M059J (cell line): Measurements from ENCODE around the gene BOLL. TPM values are rescaled to one million over a fixed set of nuclear protein-coding genes. Genes with fewer than 3 reads are reported as not detected.
"Not testable (repeated sequence)": the region's sequence is repeated elsewhere in the genome, so short reads cannot be mapped to it uniquely, and the experiment has no call there.

Experiments used
- DNase-seq: peaks from one replicate; pipeline ENCODE4 v3.0.0-alpha.2; 2012; ENCODE audit warnings: low read depth
- total RNA-seq: library from RNA; depleted of rRNA; stranded (reverse); fragments of >200 nt; shearing (Covaris generic); gene quantifications from 2 replicates; pipeline ENCODE4 v1.2.3, GENCODE V29; 2014

Gene BOLL
- total RNA-seq, 1 experiment from 2014 or later: not detected

DNA sequence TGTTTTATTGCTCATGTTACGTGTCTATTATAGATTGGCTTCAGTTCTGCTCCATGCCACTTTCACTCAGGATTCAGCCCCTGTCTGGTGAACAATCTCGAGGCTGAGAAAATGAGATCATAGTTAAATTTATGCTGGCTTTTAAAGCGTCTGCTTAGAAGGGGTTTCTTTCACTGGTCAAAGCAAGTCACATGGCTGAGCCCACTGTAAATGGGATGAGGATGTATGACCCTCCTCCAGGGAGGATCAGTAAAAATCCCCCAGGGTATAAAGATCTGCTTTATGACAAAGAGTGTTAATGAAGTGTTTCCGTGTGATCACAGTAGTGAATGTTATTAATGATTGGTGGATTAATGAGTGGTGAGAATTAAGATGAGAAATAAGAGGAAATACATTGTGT, 13.1 kb upstream of the BOLL start:
- no peak for DNase-seq

DNA sequence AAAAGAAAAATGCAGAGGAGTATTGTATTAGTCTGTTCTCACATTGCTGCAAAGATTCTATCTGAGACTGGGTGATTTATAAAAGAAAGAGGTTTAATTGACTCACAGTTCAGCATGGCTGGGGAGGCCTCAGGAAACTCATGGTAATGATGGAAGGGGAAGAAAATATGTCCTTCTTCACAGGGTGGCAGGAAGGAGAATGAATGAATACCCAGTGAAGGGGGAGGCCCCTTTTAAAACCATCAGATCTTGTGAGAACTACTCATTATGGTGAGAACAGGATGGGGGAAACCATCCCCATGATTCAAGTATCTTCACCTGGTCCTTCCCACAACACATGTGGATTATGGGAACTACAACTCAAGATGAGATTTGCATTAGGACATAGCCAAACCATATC, 10.2 kb upstream of the BOLL start:
- no peak for DNase-seq

DNA sequence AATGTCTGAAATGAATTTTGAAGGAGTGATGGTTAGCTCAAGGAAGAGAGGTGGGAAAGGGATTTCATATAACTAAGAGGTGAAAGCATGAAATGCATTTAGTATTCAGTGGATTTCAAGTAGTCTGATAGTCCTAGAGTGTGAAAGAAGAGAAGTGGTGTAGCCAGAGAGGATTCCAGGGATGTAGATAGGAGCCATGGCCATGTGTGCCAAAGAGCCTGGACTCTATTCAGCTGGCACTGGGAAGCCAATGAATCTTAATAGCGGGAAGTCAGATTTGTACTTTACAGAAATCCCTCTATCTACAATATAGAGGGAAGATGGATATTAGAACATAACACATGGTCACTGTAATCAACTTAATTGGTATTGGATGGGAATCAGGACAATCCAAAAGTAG, 8.3 kb upstream of the BOLL start:
- no peak for DNase-seq

DNA sequence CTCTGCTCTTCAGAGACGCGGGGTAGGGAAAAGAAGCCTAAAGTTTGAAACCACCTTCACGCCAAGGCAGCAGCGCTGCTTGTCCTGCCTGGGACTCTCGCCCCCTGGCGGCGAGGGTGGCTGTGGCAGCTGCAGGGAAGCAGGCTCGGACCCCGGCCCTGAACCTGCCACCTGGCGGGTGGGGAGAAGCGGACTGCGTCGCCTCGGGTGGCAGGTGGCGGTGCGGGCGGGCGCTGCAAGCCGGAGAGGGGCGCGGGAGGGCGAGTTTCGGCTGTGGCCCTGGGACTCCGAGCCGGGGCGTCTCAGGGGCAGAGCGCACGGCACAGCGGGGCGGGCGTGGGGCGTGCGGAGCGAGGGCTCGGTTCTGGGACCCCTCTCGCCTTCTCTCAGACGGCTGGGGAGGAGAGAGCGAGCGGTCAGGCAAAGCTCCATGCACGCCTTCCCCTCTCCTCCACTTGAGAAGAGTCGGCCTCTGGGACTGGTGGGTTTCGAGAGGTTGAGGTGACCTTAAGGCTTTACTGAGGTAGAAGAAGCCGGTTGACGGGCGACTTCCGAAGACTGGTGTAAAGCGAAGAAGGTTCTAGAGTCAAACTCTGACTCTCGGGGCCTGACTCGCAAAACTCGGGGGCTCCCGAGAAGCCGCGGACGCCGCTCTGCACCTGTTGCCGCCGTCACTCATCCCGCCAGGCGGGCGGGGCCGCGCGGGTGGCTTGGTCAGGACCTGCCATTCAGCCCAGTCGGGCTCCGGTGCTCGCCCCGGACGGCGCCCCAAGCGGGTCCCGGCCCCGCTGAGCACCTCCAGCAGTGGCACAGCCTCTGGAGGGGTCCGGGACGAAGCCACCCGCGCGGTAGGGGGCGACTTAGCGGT, 1.1 kb upstream of the BOLL start:
- no peak for DNase-seq

DNA sequence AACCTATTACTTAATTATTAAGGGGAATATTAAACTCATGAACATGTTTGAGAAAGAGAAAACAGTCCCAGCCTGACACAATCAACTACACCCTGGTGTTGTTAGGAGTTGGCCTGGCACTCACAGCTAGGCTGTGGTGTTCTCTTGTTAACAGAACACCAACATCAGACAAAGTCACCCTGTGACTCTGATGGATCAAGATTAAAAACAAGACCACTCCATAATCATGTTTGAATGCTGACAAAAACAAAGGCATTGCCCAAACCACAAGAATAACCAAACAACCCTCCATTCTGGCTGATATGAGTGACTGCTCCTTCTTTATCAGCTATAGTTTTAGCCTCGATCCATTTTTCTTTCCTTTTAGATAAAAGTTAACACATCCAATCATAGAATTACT, 3.0 kb downstream of the BOLL start:
- DNase-seq: no peak

DNA sequence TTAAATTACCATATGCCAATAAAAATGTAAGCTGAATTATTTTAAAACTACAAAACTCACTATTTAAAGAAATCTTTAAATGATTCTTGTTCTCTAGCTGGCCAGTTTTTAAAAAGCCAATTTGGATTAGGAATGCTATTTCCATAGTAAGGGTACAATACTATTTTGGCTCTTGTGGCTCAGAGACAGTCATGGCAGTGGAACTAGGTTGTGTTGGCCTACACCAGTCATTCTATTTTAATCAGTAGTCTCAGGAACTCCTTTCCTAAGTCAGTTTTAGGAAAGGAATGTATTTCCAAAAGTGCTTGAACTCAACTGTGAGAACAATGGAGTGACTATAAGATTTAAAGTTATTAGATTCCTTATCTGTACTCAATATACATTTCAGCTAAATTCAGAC, 5.9 kb downstream of the BOLL start:
- DNase-seq: no peak

DNA sequence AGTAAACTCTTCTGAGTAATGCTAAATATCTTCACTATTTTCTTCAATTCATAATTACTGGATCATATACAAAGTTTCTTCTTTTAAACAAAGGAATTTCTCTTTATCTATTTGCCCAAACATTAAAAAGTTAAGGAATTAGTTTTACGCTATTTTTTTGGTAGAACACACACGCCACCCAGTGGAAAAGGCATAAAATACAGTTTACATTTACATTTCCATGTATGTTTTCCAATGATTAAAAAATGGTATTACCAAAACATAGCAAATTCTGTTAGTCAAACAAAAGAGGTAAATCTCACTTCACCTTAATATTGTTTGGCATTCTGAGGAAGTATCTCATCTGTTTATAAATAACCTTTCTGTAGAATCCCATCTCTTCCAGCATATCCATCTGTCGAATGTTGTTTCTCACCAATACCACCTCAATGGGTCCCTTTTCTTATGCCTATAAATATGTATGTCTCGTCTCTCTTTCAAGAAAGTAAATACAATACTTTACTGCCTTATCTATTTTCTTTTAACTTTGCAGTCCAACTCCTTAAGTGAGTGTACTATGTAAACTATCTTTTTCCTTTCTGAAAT, 7.2 kb downstream of the BOLL start:
- peak; percentile 35 for DNase-seq

DNA sequence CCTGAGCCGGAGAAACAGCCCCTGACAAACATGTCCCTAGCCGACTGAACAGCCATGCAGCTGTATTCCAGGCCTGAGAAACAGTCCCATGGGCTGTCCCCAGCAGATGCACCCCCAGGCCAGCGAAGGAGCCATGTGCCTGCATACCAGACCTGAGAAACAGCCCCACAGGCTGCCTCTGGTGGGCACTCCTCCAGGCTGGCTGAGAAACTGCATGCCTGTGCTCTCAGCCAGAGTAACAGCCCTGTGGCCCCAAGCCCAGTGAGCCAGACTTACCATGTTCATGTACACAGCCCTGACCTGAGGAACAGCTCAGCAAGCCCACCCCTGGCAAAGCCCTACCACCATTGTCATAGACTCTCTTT, 24.8 kb downstream of the BOLL start:
- DNase-seq: no peak

DNA sequence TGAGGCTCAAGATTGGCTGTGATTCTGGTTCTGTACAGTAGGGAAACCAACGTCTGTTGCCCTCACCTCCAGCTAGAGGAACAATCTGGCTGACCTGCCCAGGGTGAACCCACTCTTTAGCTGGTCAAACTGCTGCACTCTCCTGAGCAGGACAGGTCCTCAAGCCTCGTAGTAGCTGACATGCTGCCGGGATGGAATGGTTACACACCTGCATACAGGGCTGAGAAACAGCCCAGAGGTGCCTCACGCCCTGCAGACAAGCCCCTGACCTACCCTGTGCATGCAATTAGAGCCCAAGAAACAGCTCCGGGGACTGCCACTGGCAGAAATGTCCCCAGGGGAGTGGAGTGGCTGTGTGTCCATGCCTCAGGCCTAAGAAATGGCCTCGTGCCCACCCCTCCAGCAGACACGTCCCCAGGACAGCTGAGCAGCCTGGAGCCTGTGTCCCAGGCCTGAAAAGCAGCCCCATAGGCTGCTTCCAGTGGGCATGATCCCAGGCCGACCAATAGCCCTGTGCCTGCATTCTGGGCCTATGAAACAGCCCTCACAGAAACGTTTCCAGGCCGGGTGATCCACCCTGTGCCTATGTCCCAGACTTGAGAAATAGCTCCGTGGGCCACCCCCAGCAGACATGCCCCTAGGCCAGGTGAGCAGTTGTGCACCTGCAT, 25.4 kb downstream of the BOLL start:
- no peak for DNase-seq

DNA sequence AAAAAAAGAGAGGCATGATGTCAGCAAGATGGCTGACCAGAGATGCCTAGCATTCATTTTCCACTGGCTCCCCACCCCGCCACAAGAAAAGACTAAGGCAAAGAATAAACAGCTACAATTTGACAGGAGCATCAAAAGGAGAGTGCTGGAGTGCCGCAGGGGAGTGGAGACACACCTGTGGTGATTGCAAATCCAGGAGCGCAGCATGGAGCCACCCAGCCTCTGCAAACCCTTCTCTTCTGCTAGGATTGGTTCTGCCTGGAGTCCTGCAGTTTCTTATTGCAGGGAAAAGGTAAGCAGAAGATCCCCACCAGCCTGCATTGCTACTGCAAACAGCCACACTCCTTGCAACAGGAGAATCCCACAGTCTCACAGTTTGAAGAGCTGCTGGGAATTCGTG, 26.1 kb downstream of the BOLL start:
- no peak for DNase-seq

DNA sequence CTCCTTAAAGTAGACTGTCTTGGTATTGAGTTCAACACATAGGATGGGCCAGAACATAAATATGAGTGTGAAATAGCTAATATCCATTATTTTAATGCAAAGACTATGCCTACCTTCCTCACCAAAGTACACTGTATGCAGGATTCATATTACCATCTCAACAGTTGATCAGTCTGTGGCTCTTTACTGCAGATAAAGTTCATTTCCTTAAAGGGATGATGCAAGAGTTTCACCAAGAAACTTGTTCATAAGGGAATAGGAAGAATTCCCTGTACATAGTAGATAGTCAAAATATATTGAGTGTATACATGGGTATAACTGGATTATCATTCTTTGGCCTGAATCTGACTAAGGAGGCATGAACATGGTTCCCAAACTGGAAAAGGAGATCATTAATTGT, 44.9 kb downstream of the BOLL start:
- no peak for DNase-seq

DNA sequence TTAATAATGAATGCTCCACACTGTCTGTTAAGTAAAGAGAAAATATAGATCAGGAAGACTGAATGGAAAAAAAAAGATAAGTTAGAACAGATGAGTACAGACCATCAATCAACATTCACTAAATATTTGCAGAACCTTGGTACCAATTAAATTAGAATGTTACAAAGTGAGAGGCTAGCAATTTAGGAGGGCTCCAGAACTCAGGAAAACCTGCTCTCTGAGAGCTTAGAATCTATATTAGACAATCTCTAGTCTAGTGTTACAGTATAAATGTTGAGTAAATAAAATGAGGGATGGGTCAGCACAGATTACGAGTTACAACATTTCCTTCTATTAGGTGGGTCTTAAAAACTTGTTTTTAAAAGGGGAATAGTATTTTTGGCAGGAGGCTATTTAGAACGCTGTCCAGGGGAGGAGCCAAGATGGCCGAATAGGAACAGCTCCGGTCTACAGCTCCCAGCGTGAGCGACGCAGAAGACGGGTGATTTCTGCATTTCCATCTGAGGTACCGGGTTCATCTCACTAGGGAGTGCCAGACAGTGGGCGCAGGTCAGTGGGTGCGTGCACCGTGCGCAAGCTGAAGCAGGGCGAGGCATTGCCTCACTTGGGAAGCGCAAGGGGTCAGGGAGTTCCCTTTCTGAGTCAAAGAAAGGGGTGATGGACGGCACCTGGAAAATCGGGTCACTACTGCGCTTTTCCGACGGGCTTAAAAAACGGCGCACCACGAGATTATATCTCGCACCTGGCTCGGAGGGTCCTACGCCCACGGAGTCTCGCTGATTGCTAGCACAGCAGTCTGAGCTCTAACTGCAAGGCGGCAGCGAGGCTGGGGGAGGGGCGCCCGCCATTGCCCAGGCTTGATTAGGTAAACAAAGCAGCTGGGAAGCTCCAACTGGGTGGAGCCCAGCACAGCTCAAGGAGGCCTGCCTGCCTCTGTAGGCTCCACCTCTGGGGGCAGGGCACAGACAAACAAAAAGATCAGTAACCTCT, 56.3 kb downstream of the BOLL start:
- DNase-seq: not testable (repeated sequence)

DNA sequence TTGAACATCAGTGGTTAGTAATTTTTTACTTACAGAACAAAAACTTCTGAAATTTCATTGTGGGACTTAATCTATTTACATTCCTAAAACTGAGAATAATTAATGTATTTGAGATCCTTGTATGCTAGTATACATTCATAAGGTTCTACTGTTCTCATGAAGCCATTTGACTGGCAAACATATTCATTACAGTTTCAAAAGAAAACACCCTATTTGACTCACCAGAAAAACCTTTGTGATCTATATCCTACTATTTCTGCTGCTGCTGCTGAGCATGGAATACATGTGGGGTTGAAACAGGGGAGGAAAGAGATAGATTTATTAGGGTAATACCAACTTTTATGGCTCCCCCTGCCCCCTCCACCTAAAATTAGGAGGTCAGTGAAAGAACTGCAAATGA, 58.1 kb downstream of the BOLL start:
- no peak for DNase-seq

DNA sequence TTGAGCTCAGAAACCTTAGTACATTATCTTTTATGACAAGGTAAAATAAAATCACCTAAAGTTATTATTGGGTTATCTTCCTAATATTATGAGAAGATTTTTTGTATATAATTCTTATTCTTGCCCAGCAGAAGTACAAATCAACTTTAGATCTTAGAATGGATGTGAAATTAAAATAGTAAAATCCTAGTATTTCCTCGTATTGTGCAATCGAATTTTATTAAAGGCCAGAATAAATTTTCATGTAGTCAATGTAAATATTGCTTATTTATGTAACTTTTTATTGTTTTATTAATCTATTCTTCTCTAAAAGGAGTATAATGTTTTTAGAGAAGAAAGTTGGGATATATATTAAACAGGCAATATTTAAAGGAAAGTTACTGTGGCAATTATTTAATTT, 67.3 kb downstream of the BOLL start:
- no peak for DNase-seq

DNA sequence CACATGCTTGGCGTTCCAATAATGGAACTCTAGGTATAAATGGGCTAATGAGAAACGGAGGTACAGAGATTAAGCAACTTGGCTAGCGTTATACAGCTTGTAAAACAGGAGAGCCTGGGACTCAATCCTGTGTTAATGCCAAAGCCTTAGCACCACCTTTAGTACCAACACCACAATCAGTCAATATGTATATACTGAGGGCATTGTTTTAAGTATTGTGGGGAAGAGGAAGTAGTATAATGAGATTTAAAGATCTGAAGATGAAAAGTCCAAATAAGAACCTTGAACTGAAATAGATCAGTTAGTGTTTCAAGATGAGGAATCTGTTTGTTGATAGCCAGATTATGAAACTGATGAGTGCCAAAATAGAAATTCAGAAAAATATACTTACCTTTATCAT, 71.8 kb downstream of the BOLL start:
- DNase-seq: no peak

DNA sequence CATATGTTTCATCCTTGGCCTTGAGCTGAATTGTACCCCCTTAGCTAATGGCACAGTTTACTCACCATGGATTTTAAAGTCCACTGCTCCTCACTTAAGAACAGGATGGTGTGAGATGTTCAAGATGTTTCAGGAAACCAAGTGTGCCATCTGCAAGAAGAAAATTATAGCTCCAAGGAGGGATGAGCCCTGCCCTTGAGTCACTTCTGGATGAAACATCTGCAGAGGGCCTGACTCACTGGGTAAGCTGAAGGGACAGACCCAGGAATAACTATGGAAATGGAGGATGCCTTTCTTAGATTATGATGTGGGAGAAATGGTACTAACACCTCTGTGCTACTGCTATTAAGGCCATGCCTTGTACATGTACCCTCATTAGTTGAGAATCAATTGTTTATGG, 73.5 kb downstream of the BOLL start:
- DNase-seq: peak; percentile 3

DNA sequence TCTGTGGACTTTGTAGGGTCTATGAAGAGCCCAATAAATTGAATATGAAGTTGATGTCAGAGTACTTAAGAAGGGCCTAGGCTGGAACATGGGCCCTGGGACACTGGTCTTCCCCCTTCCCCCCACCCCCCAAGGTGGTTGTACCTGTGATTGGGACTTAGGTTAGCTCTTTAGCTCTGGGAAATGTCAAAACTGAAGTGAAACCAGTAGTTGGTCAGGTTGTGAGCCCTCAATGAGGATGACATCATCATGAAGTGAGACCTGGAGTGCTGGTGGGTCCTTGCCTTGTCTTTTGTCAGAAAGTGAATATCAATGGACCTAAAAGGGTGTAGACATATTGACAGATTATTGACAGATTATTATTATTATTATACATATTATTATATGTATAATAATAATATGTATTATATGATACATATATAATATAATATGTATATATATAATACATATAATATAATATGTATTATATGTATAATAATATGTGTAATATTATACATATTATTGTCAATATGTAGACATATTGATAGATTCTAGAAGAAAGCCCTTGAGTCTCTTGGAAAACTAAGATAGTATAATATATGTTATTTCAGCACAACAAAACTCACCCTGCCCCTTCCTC, 74.6 kb downstream of the BOLL start:
- no peak for DNase-seq

DNA sequence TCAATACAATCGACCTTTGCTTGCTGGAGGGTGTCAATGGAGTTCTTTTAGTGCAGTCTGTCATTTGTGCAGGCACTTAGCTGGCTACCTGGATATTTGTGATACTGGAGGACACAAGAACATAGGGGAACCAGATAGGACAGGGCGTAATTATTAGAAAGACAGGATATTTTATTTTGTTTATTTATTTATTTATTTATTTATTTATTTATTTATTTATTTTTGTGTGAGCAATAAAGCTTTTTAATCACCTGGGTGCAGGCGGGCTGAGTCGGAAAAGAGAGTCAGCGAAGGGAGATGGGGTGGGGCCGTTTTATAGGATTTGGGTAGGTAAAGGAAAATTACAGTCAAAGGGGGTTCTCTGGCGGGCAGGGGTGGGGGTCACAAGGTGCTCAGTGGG, 76.0 kb downstream of the BOLL start:
- DNase-seq: not testable (repeated sequence)

DNA sequence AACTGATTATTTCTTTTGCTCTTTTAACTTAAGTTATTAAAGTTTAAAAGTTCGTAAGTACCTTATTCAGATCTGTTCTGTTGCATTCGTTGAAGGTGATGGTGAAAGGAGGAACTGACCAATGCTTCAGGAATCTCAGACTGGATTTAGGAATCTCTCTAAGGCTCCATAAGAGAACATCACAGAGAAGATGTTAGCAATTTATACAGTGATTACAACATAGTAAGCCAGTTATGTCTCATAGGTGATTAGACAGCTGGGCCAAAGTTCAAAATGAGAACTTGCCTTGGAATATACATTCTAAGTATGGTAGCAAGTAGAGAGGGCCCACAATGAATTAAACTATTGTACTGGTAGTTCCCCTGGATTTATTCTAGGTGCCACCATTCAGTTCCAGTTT, 76.8 kb downstream of the BOLL start:
- peak; percentile 50 for DNase-seq

DNA sequence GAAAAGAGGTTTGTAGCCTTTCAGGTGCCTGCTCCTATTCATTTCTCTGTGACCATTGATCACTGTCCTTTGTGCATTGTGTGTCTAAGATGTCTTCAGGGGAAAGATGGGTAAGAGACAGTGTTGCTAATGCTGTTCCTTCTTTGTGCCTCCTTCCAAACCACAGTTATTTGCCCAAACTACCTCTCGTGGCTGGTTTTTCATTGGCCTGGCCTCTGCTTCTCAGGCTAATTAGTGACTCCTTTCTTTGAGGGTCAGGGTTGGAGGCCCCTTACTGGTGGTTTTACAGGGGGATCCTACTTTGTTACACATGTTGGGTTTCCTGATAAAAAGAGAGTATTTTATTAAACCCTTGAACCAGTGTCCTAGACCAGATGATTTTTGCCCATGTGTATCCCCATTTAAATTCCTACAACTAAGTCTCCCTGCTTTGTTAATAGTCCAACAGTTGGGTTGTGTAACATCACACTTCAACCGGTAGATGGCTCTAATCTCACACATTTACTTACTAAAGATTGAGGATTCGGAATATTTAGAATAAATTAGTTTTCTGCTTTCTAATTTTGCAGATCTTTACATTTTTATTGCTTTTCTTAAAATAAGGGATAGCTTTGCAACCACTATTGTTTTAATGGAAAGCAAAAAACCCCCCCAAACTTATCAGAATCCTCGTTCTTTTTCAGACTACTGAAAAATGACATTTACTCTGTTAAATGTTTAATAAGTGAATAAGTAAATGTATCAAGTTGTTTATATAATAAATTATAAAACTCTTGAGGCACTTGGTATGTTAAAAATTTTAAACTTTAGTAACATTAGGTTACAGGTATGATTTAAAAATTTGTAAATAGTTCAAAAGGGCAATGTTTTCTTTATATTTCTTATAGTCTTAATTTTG, 77.6 kb downstream of the BOLL start:
- peak; percentile 52 for DNase-seq
